ENCODE measurements around the gene KCNAB2. TPM values are rescaled to one million over a fixed set of nuclear protein-coding genes. Genes with fewer than 3 reads are reported as not detected.
A peak's percentile ranks its signal among the peaks of the same experiment; 100 is the strongest.

Gene KCNAB2
- total RNA-seq, 1 donor from 2014 or later = 261 TPM

DNA sequence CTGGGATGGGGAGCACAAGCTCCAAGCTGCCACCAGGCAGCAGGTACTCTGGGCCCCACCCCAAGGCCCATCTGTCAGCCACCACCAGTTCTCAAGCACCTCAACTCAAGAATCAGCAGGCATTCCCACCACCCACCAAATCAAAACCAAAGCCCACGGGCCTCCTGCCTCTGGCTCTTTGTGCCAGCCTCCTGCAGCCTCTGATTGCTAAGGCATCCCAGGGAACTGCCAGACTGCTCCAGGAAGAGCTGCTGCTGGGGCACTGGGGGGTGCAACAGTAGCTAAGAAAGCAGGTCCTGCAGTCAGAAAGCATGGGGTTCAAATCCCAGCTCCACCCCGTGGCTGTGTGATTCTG lies 99.7 kb downstream of the KCNAB2 start:
- Mint-ChIP-seq H3K27ac (no peak overlapping the region), H3K27me3 (peaks cover 2% of the 10 kb centered on the region), H3K4me1 (peaks cover 2% of the 10 kb centered on the region), H3K36me3 (ENCODE audit: low read depth) (no peaks in the 10 kb centered on the region), H3K9me3 (no peaks in the 10 kb centered on the region), H3K4me3 (no peak overlapping the region)
- intact Hi-C loops (cut with micrococcal nuclease) = no loop called here
- no peak for DNase-seq

GRCh38 chr1:6145864-6146410 lies 100.2 kb downstream of the KCNAB2 start:
- no peak for DNase-seq
- Mint-ChIP-seq H3K27ac (no peak overlapping the region), H3K36me3 (ENCODE audit: low read depth) (no peaks in the 10 kb centered on the region), H3K27me3 (peaks cover 2% of the 10 kb centered on the region), H3K9me3 (no peaks in the 10 kb centered on the region), H3K4me3 (no peak overlapping the region), H3K4me1 (peaks cover 2% of the 10 kb centered on the region)
- intact Hi-C loops (cut with micrococcal nuclease) = no loop called here

GRCh38 chr1:6148497-6149241 lies 103.0 kb downstream of the KCNAB2 start:
- Mint-ChIP-seq H3K27ac (no peak overlapping the region), H3K4me3 (no peak overlapping the region)
- intact Hi-C loops (cut with micrococcal nuclease) = loop anchor here (2.0 kb wide), 1 partner anchor 22 kb away; no protein-coding TSS in a partner anchor

DNA sequence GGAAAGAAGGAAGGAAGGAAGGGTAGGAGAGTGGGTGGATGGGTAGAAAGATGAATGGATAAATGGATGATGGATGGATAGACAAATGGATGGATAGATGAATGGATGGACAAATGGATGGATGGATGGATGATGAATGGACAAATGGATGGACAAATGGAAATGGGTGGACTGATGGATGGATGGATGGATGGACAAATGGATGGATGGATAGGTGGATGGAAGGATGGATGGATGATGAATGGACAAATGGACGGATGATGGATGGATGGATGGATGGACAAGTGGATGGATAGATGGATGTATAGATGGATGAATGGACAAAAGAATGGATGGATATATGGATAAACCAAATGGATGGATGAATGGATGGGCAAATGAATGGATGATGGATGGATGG lies 103.9 kb downstream of the KCNAB2 start:
- H3K27ac Mint-ChIP-seq = no peak overlapping the region
- no peaks in the 10 kb centered on the region for H3K9me3 Mint-ChIP-seq
- H3K4me1 Mint-ChIP-seq = peaks cover 2% of the 10 kb centered on the region
- no peak overlapping the region for H3K4me3 Mint-ChIP-seq
- intact Hi-C loops (cut with micrococcal nuclease) = loop anchor here (2.0 kb wide), 1 partner anchor 23 kb away; no protein-coding TSS in a partner anchor
- H3K36me3 Mint-ChIP-seq (ENCODE audit: low read depth) = no peaks in the 10 kb centered on the region
- DNase-seq = no peak
- H3K27me3 Mint-ChIP-seq = peaks cover 2% of the 10 kb centered on the region

More at GRCh38 chr1:6148497-6149241, 103.0 kb downstream of the KCNAB2 start:
- peaks cover 2% of the 10 kb centered on the region for H3K4me1 Mint-ChIP-seq
- peak; percentile 89 for DNase-seq
- peaks cover 2% of the 10 kb centered on the region for H3K27me3 Mint-ChIP-seq
- H3K9me3 Mint-ChIP-seq = no peaks in the 10 kb centered on the region
- no peaks in the 10 kb centered on the region for H3K36me3 Mint-ChIP-seq (ENCODE audit: low read depth)

GRCh38 chr1:6150006-6150938 lies 104.6 kb downstream of the KCNAB2 start:
- Mint-ChIP-seq H3K4me1 (peaks cover 4% of the 10 kb centered on the region), H3K4me3 (no peak overlapping the region), H3K27ac (no peak overlapping the region), H3K27me3 (peaks cover 2% of the 10 kb centered on the region), H3K9me3 (no peaks in the 10 kb centered on the region), H3K36me3 (ENCODE audit: low read depth) (no peaks in the 10 kb centered on the region)
- intact Hi-C loops (cut with micrococcal nuclease) = no loop called here
- no peak for DNase-seq

Other genes starting within 250 kb of the KCNAB2 start
- 20.0 and 21.0 TPM in 2 replicates for gene NPHP4, start 53.5 kb upstream of the KCNAB2 start, total RNA-seq
- gene CHD5, start 134.4 kb downstream of the KCNAB2 start, total RNA-seq = 0.59 and 0.63 TPM in 2 replicates
- 437 and 463 TPM in 2 replicates for gene RPL22, start 153.7 kb downstream of the KCNAB2 start, total RNA-seq
- 53.2 and 54.7 TPM in 2 replicates for gene RNF207, start 160.2 kb downstream of the KCNAB2 start, total RNA-seq
- 67.6 and 69.4 TPM in 2 replicates for gene ICMT, start 190.1 kb downstream of the KCNAB2 start, total RNA-seq
- gene HES3, start 198.3 kb downstream of the KCNAB2 start, total RNA-seq = not detected in 2 replicates
- gene GPR153, start 215.2 kb downstream of the KCNAB2 start, total RNA-seq = 1.3 and 1.7 TPM in 2 replicates